PFSK-1 (cell line): ENCODE results near the gene FITM1.

Source experiments
- POLR2AphosphoS5 ChIP-seq: IDR thresholded peaks from 2 replicates; pipeline ENCODE4 v1.6.1; 2012; ENCODE audit warnings: low read depth, mild to moderate bottlenecking, control low read depth, low read length, moderate library complexity
- REST ChIP-seq, 2 experiments: IDR thresholded peaks; 2 replicates each; pipeline versions ENCODE4 v1.6.1 to v1.8.0; 2011 to 2012; ENCODE audit warnings: low read depth in 2 of 2, low read length in 2 of 2, control low read depth in 1 of 2, inconsistent platforms in 1 of 2, mild to moderate bottlenecking in 1 of 2, moderate library complexity in 1 of 2; ENCODE audit not compliant: insufficient read depth in 1 of 2
- SIN3A ChIP-seq: IDR thresholded peaks from 2 replicates; pipeline ENCODE4 v1.6.1; 2012; ENCODE audit warnings: mild to moderate bottlenecking, low read length, moderate library complexity, borderline replicate concordance; ENCODE audit not compliant: insufficient read depth
- TAF1 ChIP-seq: IDR thresholded peaks from 2 replicates; pipeline ENCODE4 v1.6.1; 2012; ENCODE audit warnings: low read length, control low read depth, borderline replicate concordance; ENCODE audit not compliant: insufficient read depth

- TF ChIP-seq POLR2AphosphoS5 (no peak), SIN3A (no peak), TAF1 (no peak), REST (IDR thresholded peaks at IDR 0.05; ENCODE audit: insufficient read depth in 1 of 2, low read depth in 2 of 2, low read length in 2 of 2) (no peak)
Observed at GRCh38 chr14:24149302-24149969, 19.0 kb downstream of the FITM1 start.
